ENCODE data around the gene FRY.

The FRY gene

GRCh38 chr13:32314271-32315237 lies 283.0 kb downstream of the FRY start:
- H3K4me2 ChIP-seq (ENCODE audit: low read depth, low read length, poor library complexity, severe bottlenecking), result peak overlapping the region; percentile 72
- H3K9me2 ChIP-seq (replicated peaks; ENCODE audit: low read depth, low read length), result no peaks in the 10 kb centered on the region
- H2AFZ ChIP-seq (ENCODE audit: low read length), result peak overlapping the region; percentile 87

DNA sequence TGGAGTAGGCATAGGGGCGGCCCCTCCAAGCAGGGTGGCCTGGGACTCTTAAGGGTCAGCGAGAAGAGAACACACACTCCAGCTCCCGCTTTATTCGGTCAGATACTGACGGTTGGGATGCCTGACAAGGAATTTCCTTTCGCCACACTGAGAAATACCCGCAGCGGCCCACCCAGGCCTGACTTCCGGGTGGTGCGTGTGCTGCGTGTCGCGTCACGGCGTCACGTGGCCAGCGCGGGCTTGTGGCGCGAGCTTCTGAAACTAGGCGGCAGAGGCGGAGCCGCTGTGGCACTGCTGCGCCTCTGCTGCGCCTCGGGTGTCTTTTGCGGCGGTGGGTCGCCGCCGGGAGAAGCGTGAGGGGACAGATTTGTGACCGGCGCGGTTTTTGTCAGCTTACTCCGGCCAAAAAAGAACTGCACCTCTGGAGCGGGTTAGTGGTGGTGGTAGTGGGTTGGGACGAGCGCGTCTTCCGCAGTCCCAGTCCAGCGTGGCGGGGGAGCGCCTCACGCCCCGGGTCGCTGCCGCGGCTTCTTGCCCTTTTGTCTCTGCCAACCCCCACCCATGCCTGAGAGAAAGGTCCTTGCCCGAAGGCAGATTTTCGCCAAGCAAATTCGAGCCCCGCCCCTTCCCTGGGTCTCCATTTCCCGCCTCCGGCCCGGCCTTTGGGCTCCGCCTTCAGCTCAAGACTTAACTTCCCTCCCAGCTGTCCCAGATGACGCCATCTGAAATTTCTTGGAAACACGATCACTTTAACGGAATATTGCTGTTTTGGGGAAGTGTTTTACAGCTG lies 283.9 kb downstream of the FRY start, which contains the start of the genes BRCA2 and ZAR1L:
Gene BRCA2 (plus strand): TSS at position 271 of the 790 bp plus-strand sequence. CDS start 953 bp downstream, outside the sequence.
Gene ZAR1L (minus strand): TSS at position 126 of the 790 bp plus-strand sequence. CDS start 3,438 bp downstream, outside the sequence.
- H3K9me2 ChIP-seq (replicated peaks; ENCODE audit: low read depth, low read length), result no peaks in the 10 kb centered on the region
- no peaks in the 10 kb centered on the region for H3K27me3 ChIP-seq (ENCODE audit: insufficient read depth, low read length, poor library complexity, severe bottlenecking)
- no peaks in the 10 kb centered on the region for H3K9me3 ChIP-seq (ENCODE audit: insufficient read depth, low read depth, low read length)
- H3K36me3 ChIP-seq (ENCODE audit: insufficient read depth, low read length), result no peaks in the 10 kb centered on the region
- peak within 1 kb of the TSS; percentile 87 for H2AFZ ChIP-seq (ENCODE audit: low read length)
- peak within 1 kb of the TSS; percentile 88 for H3K4me2 ChIP-seq (ENCODE audit: low read depth, low read length, poor library complexity, severe bottlenecking)
- H3F3A ChIP-seq (ENCODE audit: low read depth), result no peaks in the 10 kb centered on the region
- H4K20me1 ChIP-seq (ENCODE audit: insufficient read depth, low read length, poor library complexity, severe bottlenecking), result peaks cover 6% of the 10 kb centered on the region
- peaks cover 37% of the 10 kb centered on the region for H3K4me1 ChIP-seq (ENCODE audit: insufficient read depth, low read length, poor library complexity, severe bottlenecking)
- peaks cover 33% of the 10 kb centered on the region for H3K79me2 ChIP-seq (ENCODE audit: insufficient read depth, low read length)
- peak within 1 kb of the TSS; percentile 87 for H3K9ac ChIP-seq (ENCODE audit: low read depth, low read length, poor library complexity, severe bottlenecking)
- peak within 1 kb of the TSS; percentile 83 for H3K4me3 ChIP-seq (ENCODE audit: low read length, poor library complexity, severe bottlenecking)
- TF ChIP-seq EZH2phosphoT487 (IDR thresholded peaks at IDR 0.05; ENCODE audit: borderline replicate concordance), result no peak
- no peak for TF ChIP-seq CTCF (conservative IDR thresholded peaks at IDR 0.05; ENCODE audit: low read length)

More at GRCh38 chr13:32314271-32315237, 283.0 kb downstream of the FRY start:
- Histone ChIP-seq H3K36me3 (ENCODE audit: insufficient read depth, low read length) (no peaks in the 10 kb centered on the region), H4K20me1 (ENCODE audit: insufficient read depth, low read length, poor library complexity, severe bottlenecking) (peaks cover 6% of the 10 kb centered on the region), H3K79me2 (ENCODE audit: insufficient read depth, low read length) (peaks cover 28% of the 10 kb centered on the region), H3F3A (ENCODE audit: low read depth) (no peaks in the 10 kb centered on the region), H3K9ac (ENCODE audit: low read depth, low read length, poor library complexity, severe bottlenecking) (peak overlapping the region; percentile 87), H3K27me3 (ENCODE audit: insufficient read depth, low read length, poor library complexity, severe bottlenecking) (no peaks in the 10 kb centered on the region), H3K4me1 (ENCODE audit: insufficient read depth, low read length, poor library complexity, severe bottlenecking) (peaks cover 35% of the 10 kb centered on the region), H3K9me3 (ENCODE audit: insufficient read depth, low read depth, low read length) (no peaks in the 10 kb centered on the region), H3K4me3 (ENCODE audit: low read length, poor library complexity, severe bottlenecking) (peak overlapping the region; percentile 83)
- TF ChIP-seq EZH2phosphoT487 (IDR thresholded peaks at IDR 0.05; ENCODE audit: borderline replicate concordance), result no peak
- no peak for TF ChIP-seq CTCF (conservative IDR thresholded peaks at IDR 0.05; ENCODE audit: low read length)

- H4K20me1 ChIP-seq (ENCODE audit: insufficient read depth, low read length, poor library complexity, severe bottlenecking), result peaks cover 6% of the 10 kb centered on the region
- peak overlapping the region; percentile 87 for H2AFZ ChIP-seq (ENCODE audit: low read length)
- peak overlapping the region; percentile 87 for H3K9ac ChIP-seq (ENCODE audit: low read depth, low read length, poor library complexity, severe bottlenecking)
- H3K27me3 ChIP-seq (ENCODE audit: insufficient read depth, low read length, poor library complexity, severe bottlenecking), result no peaks in the 10 kb centered on the region
- H3K79me2 ChIP-seq (ENCODE audit: insufficient read depth, low read length), result peaks cover 38% of the 10 kb centered on the region
- no peaks in the 10 kb centered on the region for H3F3A ChIP-seq (ENCODE audit: low read depth)
- peaks cover 42% of the 10 kb centered on the region for H3K4me1 ChIP-seq (ENCODE audit: insufficient read depth, low read length, poor library complexity, severe bottlenecking)
- H3K9me3 ChIP-seq (ENCODE audit: insufficient read depth, low read depth, low read length), result no peaks in the 10 kb centered on the region
- H3K36me3 ChIP-seq (ENCODE audit: insufficient read depth, low read length), result no peaks in the 10 kb centered on the region
- H3K4me2 ChIP-seq (ENCODE audit: low read depth, low read length, poor library complexity, severe bottlenecking), result peak overlapping the region; percentile 88
- TF ChIP-seq EZH2phosphoT487 (IDR thresholded peaks at IDR 0.05; ENCODE audit: borderline replicate concordance), result no peak
- TF ChIP-seq CTCF (conservative IDR thresholded peaks at IDR 0.05; ENCODE audit: low read length), result no peak
- peak overlapping the region; percentile 83 for H3K4me3 ChIP-seq (ENCODE audit: low read length, poor library complexity, severe bottlenecking)
- no peaks in the 10 kb centered on the region for H3K9me2 ChIP-seq (replicated peaks; ENCODE audit: low read depth, low read length)
Measured at GRCh38 chr13:32316028-32316339, 284.4 kb downstream of the FRY start.
